HG02798 (cell line): Measurements from ENCODE around the gene COPS9.

Source experiments
- ATAC-seq: cut with Tn5 transposase; IDR thresholded peaks from one replicate; pipeline ENCODE4 v1.9.1; 2021; ENCODE audit warnings: mild to moderate bottlenecking; ENCODE audit not compliant: unreplicated experiment, poor library complexity

COPS9 gene

GRCh38 chr2:240137596-240138253 is 1.6 kb upstream of the COPS9 start:
- no peak for ATAC-seq

- ATAC-seq: peak; percentile 10
These were observed 677 bp upstream of the COPS9 start for GRCh38 chr2:240136671-240137292.

GRCh38 chr2:240135706-240136012 is 446 bp downstream of the COPS9 start:
- ATAC-seq: no peak

GRCh38 chr2:240134956-240135520 is 1.1 kb downstream of the COPS9 start:
- ATAC-seq: no peak

- ATAC-seq: no peak
These were observed 1.6 kb downstream of the COPS9 start for GRCh38 chr2:240134466-240134865.

- ATAC-seq: no peak
These were observed 2.7 kb downstream of the COPS9 start for GRCh38 chr2:240133401-240133800.

GRCh38 chr2:240132651-240132980 is 3.5 kb downstream of the COPS9 start:
- ATAC-seq: no peak

GRCh38 chr2:240131941-240132650 is 4.0 kb downstream of the COPS9 start:
- no peak for ATAC-seq

- no peak for ATAC-seq
These were observed 4.8 kb downstream of the COPS9 start for GRCh38 chr2:240131296-240131695.

- no peak for ATAC-seq
These were observed 5.5 kb downstream of the COPS9 start for GRCh38 chr2:240130393-240131195.

- ATAC-seq: no peak
These were observed 6.2 kb downstream of the COPS9 start for GRCh38 chr2:240129731-240130392.

GRCh38 chr2:240129311-240129710 is 6.8 kb downstream of the COPS9 start:
- no peak for ATAC-seq

- ATAC-seq: no peak
These were observed 7.4 kb downstream of the COPS9 start for GRCh38 chr2:240128608-240129145.

- ATAC-seq: no peak
These were observed 8.0 kb downstream of the COPS9 start for GRCh38 chr2:240127911-240128607.

GRCh38 chr2:240127191-240127750 is 8.8 kb downstream of the COPS9 start:
- no peak for ATAC-seq

- no peak for ATAC-seq
These were observed 9.4 kb downstream of the COPS9 start for GRCh38 chr2:240126731-240127130.

GRCh38 chr2:240125742-240126141 is 10.4 kb downstream of the COPS9 start:
- ATAC-seq: no peak

GRCh38 chr2:240124651-240125030 is 11.5 kb downstream of the COPS9 start:
- ATAC-seq: no peak
